Coronary artery (tissue), 2 donors: ENCODE data around the gene CACNA1C.
A peak's percentile ranks its signal among the peaks of the same experiment; 100 is the strongest.

Experiments used
- DNase-seq: peaks from one replicate; pipeline ENCODE4 v3.0.0-alpha.2; 2017; ENCODE audit warnings: low spot score
- H3K27ac ChIP-seq, 2 donors: fragments of 200-600 bp; sonication (generic); one replicate each; pipeline ENCODE4 v1.5.1; 2016 to 2019
- H3K4me3 ChIP-seq: fragments of 200-600 bp; sonication (generic); 2 replicates; pipeline ENCODE4 v1.5.1; 2016; ENCODE audit warnings: mild to moderate bottlenecking, moderate library complexity
- CTCF ChIP-seq: fragments of 200-600 bp; sonication (generic); IDR thresholded peaks from one replicate; pipeline ENCODE4 v1.5.1; 2019; ENCODE audit warnings: antibody characterized with exemption

Gene CACNA1C

DNA sequence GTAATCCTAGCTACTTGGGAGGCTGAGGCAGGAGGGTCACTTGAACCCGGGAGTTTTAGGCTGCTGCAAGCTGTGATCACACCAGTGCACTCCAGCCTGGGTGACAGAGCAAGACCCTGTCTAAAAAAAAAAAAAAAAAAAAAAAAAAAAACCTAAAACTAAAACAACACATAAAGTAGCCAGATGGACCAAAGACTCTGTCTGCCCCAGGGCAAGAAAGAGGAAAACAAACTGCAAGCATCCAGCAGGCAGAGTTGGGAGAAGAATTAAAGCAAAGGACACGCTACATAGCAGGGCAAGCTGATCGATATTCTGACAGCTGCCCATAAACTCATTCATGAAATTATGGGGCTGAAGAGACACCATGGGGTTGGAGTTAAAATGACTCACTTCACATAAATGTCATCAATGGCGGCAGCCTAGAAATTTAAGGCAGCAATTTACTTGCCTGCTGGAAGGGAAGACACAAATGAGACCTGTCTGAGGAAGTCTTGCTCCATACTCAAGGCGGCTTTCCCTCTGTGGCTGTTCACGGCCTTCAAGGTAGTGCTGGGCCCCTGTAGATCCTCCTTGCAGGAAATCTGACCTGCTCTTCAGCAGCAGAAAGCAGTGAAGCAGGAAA is 482.9 kb downstream of the CACNA1C start:
- no peak for DNase-seq
- Histone ChIP-seq H3K27ac (no peak overlapping the region), H3K4me3 (no peak overlapping the region)
- TF ChIP-seq CTCF: no peak

GRCh38 chr12:2536724-2537123 is 483.9 kb downstream of the CACNA1C start:
- no peak for TF ChIP-seq CTCF
- Histone ChIP-seq H3K27ac (no peak overlapping the region), H3K4me3 (no peak overlapping the region)
- DNase-seq: no peak

- peak overlapping the region in 1 of 2 donors; percentile 15 for H3K27ac ChIP-seq
- no peak for DNase-seq
- TF ChIP-seq CTCF: no peak
- H3K4me3 ChIP-seq: no peak overlapping the region
Measured at GRCh38 chr12:2537868-2538541, 485.2 kb downstream of the CACNA1C start.

DNA sequence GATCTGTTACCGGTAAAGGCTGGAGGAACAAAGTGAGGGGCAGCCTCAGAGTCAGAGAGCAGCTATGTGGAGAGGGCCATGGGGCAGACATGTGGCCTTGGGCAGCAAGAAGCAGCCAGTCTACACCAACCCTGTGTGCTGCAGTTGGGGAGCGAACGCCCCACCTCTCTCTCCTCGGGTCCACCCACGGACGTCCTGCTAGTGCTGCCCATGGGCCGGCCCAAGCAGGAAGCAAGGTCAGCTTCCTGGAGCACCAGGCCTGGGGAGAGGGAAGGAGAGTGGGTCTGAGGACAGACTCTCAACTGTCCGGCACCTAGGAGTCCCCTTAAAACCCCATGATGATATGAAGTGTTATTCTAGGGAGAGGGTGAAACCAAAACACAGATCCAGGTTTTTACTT is 487.2 kb downstream of the CACNA1C start:
- Histone ChIP-seq H3K4me3 (no peak overlapping the region), H3K27ac (no peak overlapping the region)
- no peak for DNase-seq
- TF ChIP-seq CTCF: no peak

DNA sequence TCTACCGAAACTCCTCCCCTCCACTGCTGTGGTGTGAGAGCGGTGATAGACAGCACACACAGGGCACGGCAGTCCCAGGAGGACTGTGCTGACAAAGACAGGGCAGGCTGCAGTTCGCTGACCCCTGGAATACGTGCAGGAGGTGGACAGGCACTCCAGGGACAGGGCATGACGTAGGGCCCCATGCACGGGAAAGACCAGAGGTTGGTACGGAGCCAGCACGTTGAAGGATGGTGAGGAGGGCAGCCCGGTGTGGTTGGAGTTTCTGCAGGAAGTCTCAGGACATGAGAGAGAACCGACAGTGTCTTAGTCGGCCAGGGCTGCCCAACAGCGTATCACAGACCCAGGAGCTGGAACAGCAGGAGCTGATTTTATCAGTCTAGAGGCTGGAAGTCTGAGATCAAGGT is 487.8 kb downstream of the CACNA1C start:
- no peak overlapping the region for H3K4me3 ChIP-seq
- no peak for TF ChIP-seq CTCF
- DNase-seq: no peak
- H3K27ac ChIP-seq: no peak overlapping the region

DNA sequence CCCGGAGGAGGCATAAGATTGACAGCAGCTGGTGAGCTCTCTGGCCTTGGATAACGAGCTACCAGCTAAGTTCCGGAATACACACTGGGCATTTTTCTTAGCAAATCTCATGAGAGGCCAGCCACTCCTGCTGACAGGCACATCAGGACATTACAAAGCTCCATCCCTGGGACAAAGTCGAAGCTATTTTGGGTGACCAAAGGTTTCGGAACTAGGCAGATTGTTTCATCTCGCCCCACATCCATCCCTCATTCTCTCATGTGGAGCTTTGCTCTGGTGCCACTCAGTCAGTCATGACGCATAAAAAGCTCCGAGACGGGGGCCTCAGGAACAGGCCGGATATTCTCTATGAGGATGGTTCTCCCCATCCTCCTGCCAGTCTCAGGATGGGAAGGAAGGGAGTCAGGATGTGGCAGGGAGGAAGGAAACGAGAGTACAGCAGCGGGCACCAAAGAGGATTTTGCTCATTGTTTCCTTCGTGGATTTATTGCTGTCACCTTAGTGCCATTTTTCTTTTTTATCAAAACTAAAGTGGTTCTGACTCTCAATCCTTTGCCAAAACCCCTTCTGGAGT is 488.9 kb downstream of the CACNA1C start:
- DNase-seq: no peak
- no peak for TF ChIP-seq CTCF
- Histone ChIP-seq H3K27ac (no peak overlapping the region), H3K4me3 (no peak overlapping the region)

- DNase-seq: no peak
- TF ChIP-seq CTCF: no peak
- Histone ChIP-seq H3K4me3 (no peak overlapping the region), H3K27ac (no peak overlapping the region)
Measured at GRCh38 chr12:2543801-2544200, 491.0 kb downstream of the CACNA1C start.
